Measurements from ENCODE around the gene ECE2.

- TF ChIP-seq EZH2phosphoT487 (IDR thresholded peaks at IDR 0.05; ENCODE audit: insufficient read depth, low read depth): no peak
- no peak for TF ChIP-seq EZH2 (IDR thresholded peaks at IDR 0.05; ENCODE audit: insufficient read depth, poor library complexity, severe bottlenecking)
These were observed 42.5 kb upstream of the ECE2 start for GRCh38 chr3:184233127-184233843.
